HUDEP-2 (cell line): ENCODE results near the gene THY1.
"Not testable (repeated sequence)": the region's sequence is repeated elsewhere in the genome, so short reads cannot be mapped to it uniquely, and the experiment has no call there.

Experiments
- DNase-seq, 76 experiments: peaks; one replicate each; lab custom pipeline; 2025; ENCODE audit not compliant: unreplicated experiment in 76 of 76; lab: John Stamatoyannopoulos, UW

THY1 gene

DNA sequence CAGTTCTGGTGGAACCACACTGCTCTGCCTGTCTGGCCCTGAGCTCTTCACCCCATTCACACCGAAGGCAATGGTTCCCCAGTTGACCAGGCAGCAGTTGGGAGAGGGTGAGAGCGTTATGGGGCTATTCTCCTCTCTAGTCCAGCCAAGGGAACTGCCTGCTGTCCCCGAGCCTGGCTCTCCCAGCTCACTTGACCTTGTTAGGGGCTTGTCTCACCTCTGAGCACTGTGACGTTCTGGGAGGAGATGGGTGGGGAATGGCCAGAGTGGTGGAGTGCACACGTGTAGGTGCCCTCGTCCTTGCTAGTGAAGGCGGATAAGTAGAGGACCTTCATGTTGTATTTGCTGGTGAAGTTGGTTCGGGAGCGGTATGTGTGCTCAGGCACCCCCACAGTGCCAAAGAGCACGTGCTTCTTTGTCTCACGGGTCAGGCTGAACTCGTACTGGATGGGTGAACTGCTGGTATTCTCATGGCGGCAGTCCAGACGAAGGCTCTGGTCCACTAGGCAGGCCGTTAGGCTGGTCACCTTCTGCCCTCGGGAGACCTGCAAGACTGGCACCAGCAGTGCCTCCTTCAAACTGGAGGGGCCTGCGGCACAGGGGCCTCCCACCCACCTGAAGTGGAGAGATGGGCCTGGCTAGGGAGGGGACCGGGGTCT, 3.0 kb downstream of the THY1 start:
- no peak for DNase-seq

DNA sequence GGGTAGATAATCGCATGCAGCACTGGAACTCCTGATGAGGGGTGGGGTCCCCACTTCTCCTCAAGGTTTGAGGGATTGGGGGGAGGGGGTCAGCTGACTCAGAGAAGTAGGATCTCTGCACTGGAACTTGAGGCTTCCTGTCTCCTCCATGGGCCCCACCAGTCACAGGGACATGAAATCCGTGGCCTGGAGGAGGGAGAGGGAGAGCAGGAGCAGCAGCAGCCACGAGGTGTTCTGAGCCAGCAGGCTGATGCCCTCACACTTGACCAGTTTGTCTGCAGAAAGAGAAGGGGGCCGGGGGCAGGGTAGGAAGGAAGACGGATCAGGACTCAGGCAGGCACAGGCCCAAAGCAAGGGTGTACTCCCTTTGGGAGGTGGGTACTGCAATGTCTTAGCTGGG, 3.7 kb downstream of the THY1 start:
- no peak for DNase-seq

GRCh38 chr11:119418759-119419158, 4.2 kb downstream of the THY1 start:
- DNase-seq, result no peak

DNA sequence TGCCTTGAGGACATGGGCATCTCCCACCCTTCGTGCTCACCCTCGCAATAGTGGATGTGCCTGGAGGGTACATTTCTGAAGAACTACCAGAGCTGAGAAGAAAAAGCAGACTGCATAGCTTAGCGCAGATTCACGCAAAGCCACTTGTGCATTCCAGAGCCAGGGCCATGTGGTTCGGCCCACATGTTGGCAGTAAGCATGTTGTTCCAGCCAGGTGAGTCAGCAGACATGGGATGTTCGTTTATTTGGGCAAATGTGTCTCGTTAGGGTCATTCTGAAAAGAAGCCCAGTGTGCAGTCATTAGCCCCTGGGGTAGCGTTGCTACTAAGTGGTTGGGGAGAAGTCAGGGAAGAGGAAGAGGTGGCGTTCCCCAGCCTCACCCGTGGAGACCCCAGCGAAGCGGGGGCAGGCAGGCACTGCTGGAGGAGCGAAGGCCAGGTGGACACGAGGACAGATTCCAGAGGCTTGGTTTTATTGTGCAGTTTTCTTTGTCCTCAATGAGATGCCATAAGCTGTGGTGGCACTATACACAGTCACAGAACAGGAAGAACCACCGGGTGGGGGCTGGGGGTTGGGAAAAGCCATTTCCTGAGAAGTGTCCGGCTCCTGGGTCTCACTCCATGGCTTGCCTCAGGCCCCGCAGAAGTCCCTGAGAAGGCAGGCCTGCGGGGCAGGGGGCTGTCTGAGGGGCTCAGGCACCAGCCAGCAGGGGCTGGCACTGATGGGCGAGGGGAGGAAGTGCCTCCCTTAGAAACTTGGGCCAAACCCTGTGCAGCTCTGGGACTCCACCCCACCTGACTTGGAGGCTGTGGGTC, 5.0 kb downstream of the THY1 start:
- DNase-seq, result no peak

DNA sequence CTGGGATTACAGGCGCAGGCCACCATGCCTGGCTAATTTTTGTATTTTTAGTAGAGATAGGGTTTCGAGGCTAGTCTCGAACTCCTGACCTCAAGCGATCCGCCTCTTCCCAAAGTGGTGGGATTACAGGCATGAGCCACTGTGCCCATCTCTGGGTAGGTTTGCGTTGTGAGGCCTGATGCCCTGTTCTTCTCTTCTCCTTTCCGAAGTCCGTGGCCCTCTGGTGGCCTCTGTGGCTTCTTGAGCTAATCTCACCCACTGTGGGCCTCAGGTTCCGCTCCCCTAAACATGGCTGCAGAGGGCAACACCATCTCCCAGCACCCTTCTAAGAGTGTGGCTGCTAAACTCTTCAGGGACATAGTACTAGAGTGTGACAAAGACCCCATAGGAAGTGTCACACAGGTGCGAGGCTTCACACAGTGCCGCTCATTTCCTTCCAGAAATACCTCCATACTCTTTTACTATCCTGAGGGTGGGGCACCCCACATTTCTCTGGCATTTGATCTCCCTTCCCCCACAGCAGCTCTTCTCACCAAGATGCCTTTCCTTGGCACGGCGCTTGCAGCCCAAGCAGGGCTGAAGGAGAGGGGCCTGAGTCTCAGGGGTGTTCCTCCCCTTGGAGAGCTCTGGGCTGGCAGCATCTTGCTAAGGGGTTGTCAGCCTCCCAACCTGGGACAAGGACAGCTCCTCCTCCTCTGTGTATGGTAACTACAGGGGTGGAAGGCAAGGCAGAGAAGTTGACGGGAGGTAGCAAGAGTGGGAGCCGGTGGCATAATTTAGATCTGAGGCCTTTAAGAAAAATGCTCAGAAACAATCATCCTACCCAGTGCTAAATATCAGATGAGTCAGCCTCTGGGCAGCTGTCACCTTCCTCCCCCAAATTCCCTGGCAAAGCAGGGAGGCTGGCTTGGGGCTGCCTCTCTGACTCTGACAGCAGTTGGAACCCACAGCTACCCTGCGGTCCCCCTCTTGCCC, 6.1 kb downstream of the THY1 start:
- DNase-seq, result no peak

DNA sequence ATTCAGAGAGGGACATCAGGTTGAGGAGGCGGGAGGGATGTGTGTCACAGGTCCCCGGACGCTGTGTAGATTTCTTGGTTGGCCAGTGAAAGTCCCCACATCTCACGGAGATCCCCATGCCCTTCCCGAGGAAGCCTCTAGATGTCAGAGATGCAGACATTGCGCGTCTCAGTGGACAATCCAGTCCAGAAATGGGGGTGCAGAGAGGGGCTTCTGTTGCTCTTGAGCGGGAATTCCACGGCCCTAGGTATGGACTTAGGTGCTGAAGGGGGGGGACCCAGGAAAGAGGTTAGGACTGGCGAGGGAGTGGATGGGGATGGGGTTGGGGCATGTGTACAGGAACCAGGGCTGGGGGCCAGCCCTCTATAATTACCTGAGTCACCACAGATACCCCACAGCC, 7.0 kb downstream of the THY1 start:
- no peak for DNase-seq

DNA sequence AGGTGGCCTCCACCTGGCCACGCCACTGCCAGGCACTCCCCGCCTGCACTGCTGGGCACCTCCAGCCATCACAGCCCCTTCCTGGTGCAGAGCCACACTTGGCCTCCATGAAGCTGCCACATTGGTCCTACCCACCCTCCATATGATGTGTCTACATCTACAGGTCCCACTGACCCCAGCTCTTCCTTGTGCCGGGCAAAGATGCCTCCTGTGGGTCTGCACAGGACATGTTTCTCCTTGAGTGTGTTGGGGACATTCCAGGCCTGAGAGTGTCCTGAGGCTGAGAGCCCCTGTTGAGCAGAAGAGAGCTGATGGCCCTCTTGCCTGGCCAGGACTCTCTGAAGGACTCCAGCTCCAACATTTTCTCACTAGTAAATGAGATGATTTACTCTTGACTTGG, 7.5 kb downstream of the THY1 start:
- DNase-seq, result no peak

GRCh38 chr11:119414734-119415133, 8.2 kb downstream of the THY1 start:
- no peak for DNase-seq

DNA sequence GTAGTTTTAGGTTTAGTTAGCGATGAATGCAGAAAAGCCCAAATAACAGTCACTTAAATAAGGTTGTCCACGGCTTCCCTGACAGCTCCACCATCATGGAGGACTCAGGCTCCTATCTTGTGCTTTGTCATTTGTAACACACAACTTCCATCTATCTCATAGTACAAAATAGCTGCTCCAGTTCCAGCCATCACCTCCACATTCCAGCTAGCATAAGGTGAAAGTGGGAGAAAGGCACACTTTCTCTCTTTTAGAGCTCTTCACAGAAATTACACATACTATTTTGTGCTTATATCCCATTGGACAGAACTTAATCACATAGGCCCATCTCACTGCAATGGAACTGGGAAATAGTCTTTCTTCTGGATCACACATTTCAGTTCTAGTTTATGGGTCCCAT, 8.7 kb downstream of the THY1 start:
- no peak for DNase-seq

- no peak for DNase-seq
Measured at GRCh38 chr11:119412072-119412471, 10.9 kb downstream of the THY1 start.

DNA sequence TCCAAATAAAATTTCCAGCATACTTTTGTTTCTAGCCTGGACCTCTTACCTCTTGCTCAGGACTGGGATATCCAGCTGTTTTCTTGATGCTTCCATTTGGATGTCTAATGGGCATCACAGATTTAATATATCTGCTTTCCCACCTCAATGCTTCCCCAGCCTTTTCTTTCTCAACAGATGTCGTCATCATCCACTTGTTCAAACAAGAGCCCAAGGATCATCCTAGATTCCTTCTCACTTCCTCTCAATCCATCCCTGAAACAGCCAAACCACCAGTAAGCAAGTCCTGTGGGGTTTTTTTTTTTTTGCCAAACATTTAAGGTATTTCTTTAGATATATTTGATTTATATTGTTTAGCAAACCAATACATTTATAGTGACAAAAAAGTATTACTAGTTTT, 12.5 kb downstream of the THY1 start:
- no peak for DNase-seq

GRCh38 chr11:119409731-119410130, 13.2 kb downstream of the THY1 start:
- no peak for DNase-seq

DNA sequence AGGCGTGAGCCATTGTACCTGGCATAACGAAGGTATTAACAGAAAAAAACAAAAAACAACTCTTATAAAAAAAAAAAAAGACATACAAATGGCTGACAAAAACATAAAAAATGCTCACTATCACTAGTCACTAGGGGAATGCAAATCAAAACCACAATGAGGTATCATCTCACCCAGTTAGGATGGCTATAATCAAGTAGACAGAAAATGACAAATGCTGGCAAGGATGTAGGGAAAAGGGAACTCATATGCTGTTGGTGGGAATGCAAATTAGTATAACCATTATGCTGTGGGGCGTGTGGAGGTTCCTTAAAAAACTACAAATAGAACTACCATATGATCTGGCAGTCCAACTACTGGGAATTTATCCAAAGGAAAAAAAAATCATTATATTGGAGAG, 17.0 kb downstream of the THY1 start:
- DNase-seq, result no peak

DNA sequence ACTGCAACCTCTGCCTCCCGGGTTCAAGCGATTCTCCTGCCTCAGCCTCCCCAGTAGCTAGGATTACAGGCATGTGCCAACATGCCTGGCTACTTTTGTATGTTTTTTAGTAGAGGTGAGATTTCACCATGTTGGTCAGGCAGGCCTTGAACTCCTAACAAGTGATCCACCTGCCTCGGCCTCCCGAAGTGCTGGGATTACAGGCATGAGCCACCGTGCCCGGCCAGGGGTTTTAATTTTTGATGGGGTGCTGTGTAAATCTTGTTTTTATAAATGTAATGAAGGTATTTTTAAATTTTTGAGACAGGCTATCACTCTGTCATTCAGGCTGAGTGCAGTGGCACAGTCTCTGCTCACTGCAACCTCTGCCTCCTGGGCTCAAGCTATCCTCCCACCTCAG, 17.5 kb downstream of the THY1 start:
- DNase-seq, result not testable (repeated sequence)

- DNase-seq, result no peak
Measured at GRCh38 chr11:119404872-119405271, 18.1 kb downstream of the THY1 start.

GRCh38 chr11:119403021-119403420, 20.0 kb downstream of the THY1 start:
- DNase-seq, result no peak

DNA sequence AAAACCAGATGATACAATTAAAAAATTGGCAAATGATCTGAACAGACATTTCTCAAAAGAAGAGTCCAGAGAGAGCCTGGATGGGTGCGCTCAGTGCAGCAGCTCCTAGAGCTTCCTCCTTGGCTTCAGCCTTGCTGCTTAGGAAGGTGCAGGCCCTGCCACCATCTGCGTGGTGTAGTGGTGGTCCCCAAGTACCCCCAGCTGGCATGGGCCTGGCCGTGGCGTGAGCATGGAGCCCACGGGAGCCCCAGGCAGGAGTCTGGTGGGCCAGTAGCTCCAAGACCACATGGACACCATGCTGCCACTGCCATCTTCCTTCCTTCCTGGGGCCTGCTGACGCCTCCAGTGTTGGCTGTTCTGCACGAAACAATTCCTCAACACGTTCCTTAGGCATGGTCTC, 20.5 kb downstream of the THY1 start:
- DNase-seq, result no peak

- no peak for DNase-seq
Measured at GRCh38 chr11:119400860-119401259, 22.1 kb downstream of the THY1 start.

DNA sequence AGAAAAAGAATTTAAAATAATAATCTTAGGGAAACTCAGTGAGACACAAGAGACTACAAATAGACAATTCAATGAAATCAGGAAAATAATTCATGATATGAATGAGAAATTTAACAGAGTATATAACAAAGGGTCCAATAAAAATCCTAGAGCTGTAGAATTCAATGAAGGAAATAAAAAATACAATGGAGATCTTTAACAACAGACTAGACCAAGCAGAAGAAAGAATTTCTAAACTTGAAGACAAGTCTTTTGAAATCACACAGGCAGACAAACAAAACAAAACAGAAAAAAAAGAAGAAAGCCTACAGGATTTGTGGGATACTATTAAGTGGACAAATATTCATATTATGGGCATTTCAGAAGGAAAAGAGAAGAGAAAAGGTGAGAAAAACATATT, 25.2 kb downstream of the THY1 start:
- DNase-seq, result no peak

DNA sequence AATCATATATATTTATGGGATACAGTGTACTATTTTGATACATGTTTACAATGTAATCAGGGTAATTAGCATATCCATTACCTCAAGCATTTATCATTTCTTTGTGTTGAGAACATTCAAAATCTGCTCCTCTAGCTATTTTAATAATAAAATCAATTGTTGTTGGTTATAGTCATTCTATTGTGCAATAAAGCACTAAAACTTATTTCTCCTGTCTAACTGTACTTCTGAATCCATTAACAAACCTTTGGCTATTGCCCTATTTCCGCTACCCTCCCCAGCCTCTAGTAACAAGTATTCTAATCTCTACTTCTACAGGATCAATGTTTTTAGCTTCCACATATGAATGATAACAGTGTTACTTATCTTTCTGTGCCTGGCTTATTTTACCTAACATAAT, 26.1 kb downstream of the THY1 start:
- DNase-seq, result no peak

DNA sequence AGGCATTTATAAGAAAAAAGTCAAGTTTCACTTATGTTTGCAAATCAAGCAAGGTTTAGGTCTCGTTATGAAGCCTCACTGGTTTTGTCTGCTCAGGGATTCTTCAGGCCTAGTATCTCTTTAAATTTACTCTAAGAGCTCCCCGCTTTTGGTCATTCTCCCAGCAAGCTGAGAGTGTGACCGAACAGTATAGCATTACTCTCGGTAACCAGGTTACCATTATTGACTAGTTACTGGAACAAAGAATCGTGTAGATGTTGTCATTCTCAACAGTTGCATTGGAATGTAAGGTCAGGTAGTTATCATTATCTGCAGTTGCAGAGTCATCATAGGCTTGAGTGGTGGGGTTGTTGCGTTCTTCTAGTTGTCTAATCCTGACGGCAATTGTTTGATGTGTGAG, 31.7 kb downstream of the THY1 start:
- no peak for DNase-seq
